WTC11 (cell line): ENCODE results near the gene NPFFR1. TPM values are rescaled to one million over a fixed set of nuclear protein-coding genes. Genes with fewer than 3 reads are reported as not detected.

Experiments used
- ATAC-seq: fragments of 200-7000 bp; cut with Tn5 transposase; 2 replicates; pipeline ENCODE4 v1.10.0; 2021; ENCODE audit warnings: mild to moderate bottlenecking, moderate library complexity
- CTCF ChIA-PET: fragments of 300-600 bp; sonication (Branson Sonifier 250); formaldehyde crosslinking; loops from one replicate; lab custom pipeline; 2021; ENCODE audit warnings: antibody characterized with exemption; lab: Charles Lee
- POLR2A ChIA-PET: fragments of 350-600 bp; sonication (Branson Sonifier 250); formaldehyde crosslinking; loops from one replicate; lab custom pipeline; 2021; ENCODE audit warnings: antibody characterized with exemption; lab: Charles Lee
- DNase-seq: peaks from one replicate; pipeline ENCODE4 v3.0.0; 2021; ENCODE audit warnings: low spot score
- H3K27ac Mint-ChIP-seq: 2 replicates; pipeline ENCODE4 v1.8.0; 2021; ENCODE audit warnings: mixed read lengths
- H3K27me3 Mint-ChIP-seq: 2 replicates; pipeline ENCODE4 v1.8.0; 2021; ENCODE audit warnings: low read depth, mild to moderate bottlenecking, moderate library complexity, mixed read lengths
- H3K36me3 Mint-ChIP-seq: 2 replicates; pipeline ENCODE4 v1.8.0; 2021; ENCODE audit warnings: mixed read lengths
- H3K4me1 Mint-ChIP-seq: 2 replicates; pipeline ENCODE4 v1.8.0; 2022; ENCODE audit warnings: mixed read lengths
- H3K4me3 Mint-ChIP-seq: 2 replicates; pipeline ENCODE4 v1.8.0; 2021; ENCODE audit warnings: mild to moderate bottlenecking, moderate library complexity, mixed read lengths
- H3K9me3 Mint-ChIP-seq: 2 replicates; pipeline ENCODE4 v1.8.0; 2021; ENCODE audit warnings: mixed read lengths
- EMX1 ChIP-seq: fragments of 250-450 bp; sonication (Bioruptor Pico); IDR thresholded peaks from 2 replicates; pipeline ENCODE4 v1.8.0; 2021; ENCODE audit warnings: mild to moderate bottlenecking
- GABPB1 ChIP-seq: sonication (generic); formaldehyde crosslinking; IDR thresholded peaks from 2 replicates; pipeline ENCODE4 v1.8.1; 2023; ENCODE audit warnings: mild to moderate bottlenecking, missing genetic modification reagents
- GTF2I ChIP-seq: fragments of 250-450 bp; sonication (Bioruptor Pico); conservative IDR thresholded peaks from 2 replicates; pipeline ENCODE4 v1.4.0; 2021; ENCODE audit warnings: mild to moderate bottlenecking
- JUN ChIP-seq: sonication (generic); formaldehyde crosslinking; IDR thresholded peaks from 2 replicates; pipeline ENCODE4 v1.8.0; 2023; ENCODE audit warnings: mild to moderate bottlenecking, missing genetic modification reagents
- NFE2L1 ChIP-seq: sonication (generic); formaldehyde crosslinking; IDR thresholded peaks from 2 replicates; pipeline ENCODE4 v1.8.1; 2023; ENCODE audit warnings: missing genetic modification reagents
- SMAD3 ChIP-seq: sonication (generic); formaldehyde crosslinking; IDR thresholded peaks from 2 replicates; pipeline ENCODE4 v1.8.0; 2022; ENCODE audit warnings: missing genetic modification reagents, mild to moderate bottlenecking, borderline replicate concordance
- TCF7 ChIP-seq: sonication (generic); formaldehyde crosslinking; IDR thresholded peaks from 2 replicates; pipeline ENCODE4 v1.8.0; 2022; ENCODE audit warnings: mild to moderate bottlenecking, low read depth, missing genetic modification reagents, moderate library complexity
- ZNF219 ChIP-seq: sonication (generic); formaldehyde crosslinking; IDR thresholded peaks from 2 replicates; pipeline ENCODE4 v1.8.0; 2023; ENCODE audit warnings: missing genetic modification reagents, mild to moderate bottlenecking, borderline replicate concordance
- ZNF396 ChIP-seq: fragments of 250-450 bp; sonication (Bioruptor Pico); IDR thresholded peaks from 2 replicates; pipeline ENCODE4 v1.8.0; 2021; ENCODE audit warnings: mild to moderate bottlenecking, moderate library complexity, borderline replicate concordance
- ZNF423 ChIP-seq: fragments of 250-450 bp; sonication (Bioruptor Pico); IDR thresholded peaks from 2 replicates; pipeline ENCODE4 v2.1.2; 2022; ENCODE audit warnings: mild to moderate bottlenecking, moderate library complexity
- total RNA-seq: library from RNA; stranded (reverse); gene quantifications from 3 replicates; pipeline ENCODE4 v1.2.3, GENCODE V29; 2021
- TF ChIP-seq, protein P1 (sequence below): sonication (generic); formaldehyde crosslinking; IDR thresholded peaks from 2 replicates; pipeline ENCODE4 v1.8.0; 2023; ENCODE audit warnings: missing genetic modification reagents
- TF ChIP-seq, protein P2 (sequence below): sonication (generic); formaldehyde crosslinking; IDR thresholded peaks from 2 replicates; pipeline ENCODE4 v1.8.0; 2022; ENCODE audit warnings: mild to moderate bottlenecking, missing genetic modification reagents
- TF ChIP-seq, protein P3 (sequence below): sonication (generic); formaldehyde crosslinking; IDR thresholded peaks from 2 replicates; pipeline ENCODE4 v1.8.1; 2023; ENCODE audit warnings: mild to moderate bottlenecking, moderate library complexity, missing genetic modification reagents
- TF ChIP-seq, protein P4 (sequence below): sonication (generic); formaldehyde crosslinking; IDR thresholded peaks from 2 replicates; pipeline ENCODE4 v1.8.1; 2023; ENCODE audit warnings: mild to moderate bottlenecking, missing genetic modification reagents, moderate library complexity
- TF ChIP-seq, protein P5 (sequence below): sonication (generic); formaldehyde crosslinking; IDR thresholded peaks from 2 replicates; pipeline ENCODE4 v1.8.0; 2022; ENCODE audit warnings: missing genetic modification reagents
- TF ChIP-seq, protein P6 (sequence below): sonication (generic); formaldehyde crosslinking; IDR thresholded peaks from 2 replicates; pipeline ENCODE4 v1.8.1; 2022; ENCODE audit warnings: missing genetic modification reagents, borderline replicate concordance
- TF ChIP-seq, protein P7 (sequence below): sonication (generic); formaldehyde crosslinking; IDR thresholded peaks from 2 replicates; pipeline ENCODE4 v1.8.0; 2022; ENCODE audit warnings: mild to moderate bottlenecking, missing genetic modification reagents

NPFFR1 gene
- total RNA-seq, 1 experiment from 2014 or later = 0.04 TPM

DNA sequence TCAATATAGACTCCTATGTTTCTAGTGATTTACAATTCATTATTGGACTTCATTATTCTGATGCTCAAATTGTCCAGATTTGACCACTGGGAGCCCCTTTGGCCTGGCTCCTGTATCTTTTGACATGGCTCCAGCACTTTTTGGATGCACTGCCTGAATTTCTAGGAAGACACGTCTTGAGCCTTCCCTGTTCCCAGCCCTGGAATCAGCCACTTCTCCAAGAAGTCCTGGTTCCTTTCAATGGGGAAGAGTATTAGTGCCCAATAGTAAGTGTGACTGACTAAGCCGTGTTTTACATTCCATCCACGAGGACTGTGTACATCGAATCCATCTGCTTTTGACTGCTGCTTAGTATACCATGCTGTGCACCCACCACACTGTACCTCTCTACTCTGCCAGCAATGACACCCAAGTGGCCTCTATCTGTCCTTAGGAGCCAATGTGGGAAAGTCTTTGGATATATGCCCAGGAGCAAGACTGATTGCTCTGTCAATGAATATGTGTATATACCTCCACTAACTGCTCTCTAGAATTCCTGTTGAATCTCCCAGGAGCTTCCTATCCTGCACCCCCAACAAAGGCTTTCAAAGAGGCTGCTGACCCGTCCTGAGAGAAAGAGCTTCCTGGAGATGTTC lies 23.2 kb upstream of the NPFFR1 start:
- ChIA-PET POLR2A (no interaction called here), CTCF (interaction anchor here (1.2 kb wide), 1 partner anchor 57 kb away, joined by 5 read pairs; no protein-coding TSS in a partner anchor)
- ATAC-seq (no peak), DNase-seq (no peak)
- peaks cover 9% of the 10 kb centered on the region for H3K36me3 Mint-ChIP-seq
- H3K27ac Mint-ChIP-seq = no peak overlapping the region
- no peak for TF ChIP-seq EMX1
- TF ChIP-seq, protein P1, sequence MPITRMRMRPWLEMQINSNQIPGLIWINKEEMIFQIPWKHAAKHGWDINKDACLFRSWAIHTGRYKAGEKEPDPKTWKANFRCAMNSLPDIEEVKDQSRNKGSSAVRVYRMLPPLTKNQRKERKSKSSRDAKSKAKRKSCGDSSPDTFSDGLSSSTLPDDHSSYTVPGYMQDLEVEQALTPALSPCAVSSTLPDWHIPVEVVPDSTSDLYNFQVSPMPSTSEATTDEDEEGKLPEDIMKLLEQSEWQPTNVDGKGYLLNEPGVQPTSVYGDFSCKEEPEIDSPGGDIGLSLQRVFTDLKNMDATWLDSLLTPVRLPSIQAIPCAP = no peak
- TF ChIP-seq, protein P2, sequence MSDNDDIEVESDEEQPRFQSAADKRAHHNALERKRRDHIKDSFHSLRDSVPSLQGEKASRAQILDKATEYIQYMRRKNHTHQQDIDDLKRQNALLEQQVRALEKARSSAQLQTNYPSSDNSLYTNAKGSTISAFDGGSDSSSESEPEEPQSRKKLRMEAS = no peak
- no peak for TF ChIP-seq GABPB1
- TF ChIP-seq, protein P3, sequence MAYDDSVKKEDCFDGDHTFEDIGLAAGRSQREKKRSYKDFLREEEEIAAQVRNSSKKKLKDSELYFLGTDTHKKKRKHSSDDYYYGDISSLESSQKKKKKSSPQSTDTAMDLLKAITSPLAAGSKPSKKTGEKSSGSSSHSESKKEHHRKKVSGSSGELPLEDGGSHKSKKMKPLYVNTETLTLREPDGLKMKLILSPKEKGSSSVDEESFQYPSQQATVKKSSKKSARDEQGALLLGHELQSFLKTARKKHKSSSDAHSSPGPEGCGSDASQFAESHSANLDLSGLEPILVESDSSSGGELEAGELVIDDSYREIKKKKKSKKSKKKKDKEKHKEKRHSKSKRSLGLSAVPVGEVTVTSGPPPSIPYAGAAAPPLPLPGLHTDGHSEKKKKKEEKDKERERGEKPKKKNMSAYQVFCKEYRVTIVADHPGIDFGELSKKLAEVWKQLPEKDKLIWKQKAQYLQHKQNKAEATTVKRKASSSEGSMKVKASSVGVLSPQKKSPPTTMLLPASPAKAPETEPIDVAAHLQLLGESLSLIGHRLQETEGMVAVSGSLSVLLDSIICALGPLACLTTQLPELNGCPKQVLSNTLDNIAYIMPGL (CRISPR knock-in tag) = no peak
- no peak for TF ChIP-seq NFE2L1
- TF ChIP-seq, protein P4, sequence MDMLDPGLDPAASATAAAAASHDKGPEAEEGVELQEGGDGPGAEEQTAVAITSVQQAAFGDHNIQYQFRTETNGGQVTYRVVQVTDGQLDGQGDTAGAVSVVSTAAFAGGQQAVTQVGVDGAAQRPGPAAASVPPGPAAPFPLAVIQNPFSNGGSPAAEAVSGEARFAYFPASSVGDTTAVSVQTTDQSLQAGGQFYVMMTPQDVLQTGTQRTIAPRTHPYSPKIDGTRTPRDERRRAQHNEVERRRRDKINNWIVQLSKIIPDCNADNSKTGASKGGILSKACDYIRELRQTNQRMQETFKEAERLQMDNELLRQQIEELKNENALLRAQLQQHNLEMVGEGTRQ = no peak
- TF ChIP-seq ZNF219 (CRISPR knock-in tag) = no peak
- TF ChIP-seq TCF7 (CRISPR knock-in tag) = no peak
- TF ChIP-seq, protein P5, sequence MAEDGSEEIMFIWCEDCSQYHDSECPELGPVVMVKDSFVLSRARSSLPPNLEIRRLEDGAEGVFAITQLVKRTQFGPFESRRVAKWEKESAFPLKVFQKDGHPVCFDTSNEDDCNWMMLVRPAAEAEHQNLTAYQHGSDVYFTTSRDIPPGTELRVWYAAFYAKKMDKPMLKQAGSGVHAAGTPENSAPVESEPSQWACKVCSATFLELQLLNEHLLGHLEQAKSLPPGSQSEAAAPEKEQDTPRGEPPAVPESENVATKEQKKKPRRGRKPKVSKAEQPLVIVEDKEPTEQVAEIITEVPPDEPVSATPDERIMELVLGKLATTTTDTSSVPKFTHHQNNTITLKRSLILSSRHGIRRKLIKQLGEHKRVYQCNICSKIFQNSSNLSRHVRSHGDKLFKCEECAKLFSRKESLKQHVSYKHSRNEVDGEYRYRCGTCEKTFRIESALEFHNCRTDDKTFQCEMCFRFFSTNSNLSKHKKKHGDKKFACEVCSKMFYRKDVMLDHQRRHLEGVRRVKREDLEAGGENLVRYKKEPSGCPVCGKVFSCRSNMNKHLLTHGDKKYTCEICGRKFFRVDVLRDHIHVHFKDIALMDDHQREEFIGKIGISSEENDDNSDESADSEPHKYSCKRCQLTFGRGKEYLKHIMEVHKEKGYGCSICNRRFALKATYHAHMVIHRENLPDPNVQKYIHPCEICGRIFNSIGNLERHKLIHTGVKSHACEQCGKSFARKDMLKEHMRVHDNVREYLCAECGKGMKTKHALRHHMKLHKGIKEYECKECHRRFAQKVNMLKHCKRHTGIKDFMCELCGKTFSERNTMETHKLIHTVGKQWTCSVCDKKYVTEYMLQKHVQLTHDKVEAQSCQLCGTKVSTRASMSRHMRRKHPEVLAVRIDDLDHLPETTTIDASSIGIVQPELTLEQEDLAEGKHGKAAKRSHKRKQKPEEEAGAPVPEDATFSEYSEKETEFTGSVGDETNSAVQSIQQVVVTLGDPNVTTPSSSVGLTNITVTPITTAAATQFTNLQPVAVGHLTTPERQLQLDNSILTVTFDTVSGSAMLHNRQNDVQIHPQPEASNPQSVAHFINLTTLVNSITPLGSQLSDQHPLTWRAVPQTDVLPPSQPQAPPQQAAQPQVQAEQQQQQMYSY (CRISPR knock-in tag) = no peak
- H3K27me3 Mint-ChIP-seq = no peaks in the 10 kb centered on the region
- peaks cover 6% of the 10 kb centered on the region; the same call in 1 of the 2 replicates for H3K9me3 Mint-ChIP-seq
- no peaks in the 10 kb centered on the region for H3K4me1 Mint-ChIP-seq
- no peak overlapping the region for H3K4me3 Mint-ChIP-seq

DNA sequence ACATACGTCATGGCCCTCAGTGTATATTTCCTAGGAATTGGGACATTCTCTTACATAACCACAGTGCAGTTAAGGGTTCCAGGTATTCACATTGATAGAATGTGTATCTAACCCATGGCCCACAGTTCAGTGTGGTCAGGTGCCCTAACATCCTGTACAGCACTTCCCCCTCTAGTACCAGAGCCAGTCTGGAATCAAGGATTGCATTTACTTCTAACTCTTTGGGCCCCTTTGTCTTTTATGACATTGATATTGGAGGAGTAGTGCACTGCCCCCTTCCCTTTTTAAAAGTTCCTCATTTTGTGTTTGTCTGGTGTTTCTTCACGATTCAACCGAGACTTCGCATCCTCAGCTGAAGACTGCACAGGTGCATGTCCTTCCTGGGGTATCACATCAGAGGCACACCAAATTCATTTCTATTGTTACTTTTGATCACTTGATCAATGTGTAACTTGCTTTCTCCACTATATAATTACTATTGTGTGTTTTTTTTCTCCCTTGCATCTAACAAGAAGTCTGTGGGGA lies 22.4 kb upstream of the NPFFR1 start:
- no peak overlapping the region for H3K27ac Mint-ChIP-seq
- ATAC-seq = no peak
- CTCF ChIA-PET = no interaction called here

More for the DNA sequence above, 22.4 kb upstream of the NPFFR1 start:
- DNase-seq = no peak
- Mint-ChIP-seq H3K4me3 (no peak overlapping the region), H3K9me3 (peaks cover 6% of the 10 kb centered on the region; the same call in 1 of the 2 replicates), H3K27me3 (no peaks in the 10 kb centered on the region), H3K36me3 (peaks cover 9% of the 10 kb centered on the region), H3K4me1 (no peaks in the 10 kb centered on the region)
- POLR2A ChIA-PET = no interaction called here
- TF ChIP-seq, protein P1 = no peak
- TF ChIP-seq SMAD3 (CRISPR knock-in tag) = no peak
- TF ChIP-seq ZNF423 (CRISPR knock-in tag) = no peak
- no peak for TF ChIP-seq NFE2L1
- TF ChIP-seq JUN (CRISPR knock-in tag) = no peak
- TF ChIP-seq, protein P6, sequence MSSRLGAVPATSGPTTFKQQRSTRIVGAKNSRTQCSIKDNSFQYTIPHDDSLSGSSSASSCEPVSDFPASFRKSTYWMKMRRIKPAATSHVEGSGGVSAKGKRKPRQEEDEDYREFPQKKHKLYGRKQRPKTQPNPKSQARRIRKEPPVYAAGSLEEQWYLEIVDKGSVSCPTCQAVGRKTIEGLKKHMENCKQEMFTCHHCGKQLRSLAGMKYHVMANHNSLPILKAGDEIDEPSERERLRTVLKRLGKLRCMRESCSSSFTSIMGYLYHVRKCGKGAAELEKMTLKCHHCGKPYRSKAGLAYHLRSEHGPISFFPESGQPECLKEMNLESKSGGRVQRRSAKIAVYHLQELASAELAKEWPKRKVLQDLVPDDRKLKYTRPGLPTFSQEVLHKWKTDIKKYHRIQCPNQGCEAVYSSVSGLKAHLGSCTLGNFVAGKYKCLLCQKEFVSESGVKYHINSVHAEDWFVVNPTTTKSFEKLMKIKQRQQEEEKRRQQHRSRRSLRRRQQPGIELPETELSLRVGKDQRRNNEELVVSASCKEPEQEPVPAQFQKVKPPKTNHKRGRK = no peak
- TF ChIP-seq, protein P7, sequence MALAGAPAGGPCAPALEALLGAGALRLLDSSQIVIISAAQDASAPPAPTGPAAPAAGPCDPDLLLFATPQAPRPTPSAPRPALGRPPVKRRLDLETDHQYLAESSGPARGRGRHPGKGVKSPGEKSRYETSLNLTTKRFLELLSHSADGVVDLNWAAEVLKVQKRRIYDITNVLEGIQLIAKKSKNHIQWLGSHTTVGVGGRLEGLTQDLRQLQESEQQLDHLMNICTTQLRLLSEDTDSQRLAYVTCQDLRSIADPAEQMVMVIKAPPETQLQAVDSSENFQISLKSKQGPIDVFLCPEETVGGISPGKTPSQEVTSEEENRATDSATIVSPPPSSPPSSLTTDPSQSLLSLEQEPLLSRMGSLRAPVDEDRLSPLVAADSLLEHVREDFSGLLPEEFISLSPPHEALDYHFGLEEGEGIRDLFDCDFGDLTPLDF (CRISPR knock-in tag) = no peak
- no peak for TF ChIP-seq ZNF396
- TF ChIP-seq, protein P3 (CRISPR knock-in tag) = no peak
- TF ChIP-seq GTF2I (CRISPR knock-in tag) = no peak
